ENCODE data around the gene ZNF747.

- TF ChIP-seq CTCF (IDR thresholded peaks at IDR 0.05) (no peak), POLR2A (IDR thresholded peaks at IDR 0.05) (no peak)
Measured at GRCh38 chr16:30539000-30539964, 4.6 kb upstream of the ZNF747 start.
